OCI-LY1 (cell line): Measurements from ENCODE around the gene PKD2.
A peak's percentile ranks its signal among the peaks of the same experiment; 100 is the strongest.

Source experiments
- H2AFZ ChIP-seq: fragments of 200-600 bp; sonication (generic), shearing (Covaris generic); 2 replicates; pipeline ENCODE4 v1.6.0; 2014; ENCODE audit warnings: antibody characterized with exemption, mild to moderate bottlenecking, low read length
- H3F3A ChIP-seq: fragments of 200-600 bp; sonication (generic), shearing (Covaris generic); 2 replicates; pipeline ENCODE4 v1.6.0; 2014; ENCODE audit warnings: mild to moderate bottlenecking, antibody characterized with exemption, low read length, moderate library complexity; ENCODE audit not compliant: insufficient read depth
- H3K27ac ChIP-seq: fragments of 200-600 bp; sonication (generic); 2 replicates; pipeline ENCODE4 v1.5.1; 2014; ENCODE audit warnings: low read length, mixed run types, mild to moderate bottlenecking, low read depth; ENCODE audit not compliant: poor library complexity, severe bottlenecking
- H3K27me3 ChIP-seq: fragments of 200-600 bp; sonication (generic); 2 replicates; pipeline ENCODE4 v1.6.0; 2014; ENCODE audit warnings: antibody characterized with exemption, mild to moderate bottlenecking, low read length, moderate library complexity; ENCODE audit not compliant: insufficient read depth
- H3K36me3 ChIP-seq: fragments of 200-600 bp; sonication (generic); 2 replicates; pipeline ENCODE4 v1.6.1; 2014; ENCODE audit warnings: mild to moderate bottlenecking, antibody characterized with exemption, low read length, moderate library complexity, mixed read lengths; ENCODE audit not compliant: insufficient read depth
- H3K4me1 ChIP-seq: fragments of 200-600 bp; sonication (generic); 2 replicates; pipeline ENCODE4 v1.5.1; 2014; ENCODE audit warnings: mild to moderate bottlenecking, low read length, moderate library complexity; ENCODE audit not compliant: insufficient read depth, severe bottlenecking
- H3K4me2 ChIP-seq: fragments of 200-600 bp; sonication (generic), shearing (Covaris generic); 2 replicates; pipeline ENCODE4 v1.6.1; 2014; ENCODE audit warnings: low read length
- H3K4me3 ChIP-seq: fragments of 200-600 bp; sonication (generic); 2 replicates; pipeline ENCODE4 v1.5.1; 2014; ENCODE audit warnings: low read length, low read depth, mild to moderate bottlenecking, mixed read lengths; ENCODE audit not compliant: poor library complexity, severe bottlenecking
- H3K79me2 ChIP-seq: fragments of 200-600 bp; shearing (Covaris generic); 2 replicates; pipeline ENCODE4 v1.6.1; 2016; ENCODE audit warnings: mixed run types, low read length, mixed read lengths; ENCODE audit not compliant: insufficient read depth
- H3K9ac ChIP-seq: fragments of 200-600 bp; sonication (generic), shearing (Covaris generic); 2 replicates; pipeline ENCODE4 v1.6.1; 2014; ENCODE audit warnings: mild to moderate bottlenecking, low read length, mixed read lengths
- H3K9me2 ChIP-seq: fragments of 200-600 bp; sonication (generic), shearing (Covaris generic); 2 replicates; pipeline ENCODE4 v1.6.1; 2014; ENCODE audit warnings: low read depth, mild to moderate bottlenecking, low read length, mixed read lengths
- H3K9me3 ChIP-seq: fragments of 200-600 bp; shearing (Covaris generic); 2 replicates; pipeline ENCODE4 v1.6.1; 2014; ENCODE audit warnings: low read length, mixed read lengths
- H4K20me1 ChIP-seq: fragments of 200-600 bp; sonication (generic), shearing (Covaris generic); 2 replicates; pipeline ENCODE4 v1.6.0; 2016; ENCODE audit warnings: mild to moderate bottlenecking, low read length; ENCODE audit not compliant: insufficient read depth
- EZH2 ChIP-seq: fragments of 200-600 bp; sonication (generic), shearing (Covaris generic); IDR thresholded peaks from 2 replicates; pipeline ENCODE4 v1.8.0; 2017; ENCODE audit warnings: borderline replicate concordance, mixed run types, mild to moderate bottlenecking, antibody characterized with exemption, low read length, moderate library complexity, mixed read lengths
- TF ChIP-seq, protein P1 (sequence below): fragments of 200-600 bp; sonication (generic), shearing (Covaris generic); IDR thresholded peaks from 2 replicates; pipeline ENCODE4 v1.5.1; 2017; ENCODE audit warnings: mild to moderate bottlenecking, antibody characterized with exemption, low read length, moderate library complexity, mixed read lengths

The PKD2 gene

DNA sequence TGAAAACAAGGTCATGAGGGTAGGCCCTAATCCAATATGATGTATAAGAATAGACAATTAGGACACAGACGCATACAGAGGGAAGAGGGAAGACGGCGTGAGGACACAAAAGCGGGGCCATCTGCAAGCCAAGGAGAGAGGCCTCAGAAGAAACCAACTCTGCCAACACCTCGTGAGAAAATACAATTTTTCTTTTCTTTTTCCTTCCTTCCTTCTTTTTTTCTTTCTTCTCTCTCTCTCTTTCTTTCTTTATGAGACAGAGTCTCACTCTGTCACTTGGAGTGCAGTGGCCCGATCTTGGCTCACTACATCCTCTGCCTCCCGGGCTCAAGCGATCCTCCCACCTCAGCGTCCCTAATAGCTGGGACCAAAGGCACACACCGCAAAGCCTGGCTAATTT lies 1.5 kb upstream of the PKD2 start:
- H3K4me1 ChIP-seq = no peaks in the 10 kb centered on the region
- no peak for TF ChIP-seq EZH2
- TF ChIP-seq, protein P1, sequence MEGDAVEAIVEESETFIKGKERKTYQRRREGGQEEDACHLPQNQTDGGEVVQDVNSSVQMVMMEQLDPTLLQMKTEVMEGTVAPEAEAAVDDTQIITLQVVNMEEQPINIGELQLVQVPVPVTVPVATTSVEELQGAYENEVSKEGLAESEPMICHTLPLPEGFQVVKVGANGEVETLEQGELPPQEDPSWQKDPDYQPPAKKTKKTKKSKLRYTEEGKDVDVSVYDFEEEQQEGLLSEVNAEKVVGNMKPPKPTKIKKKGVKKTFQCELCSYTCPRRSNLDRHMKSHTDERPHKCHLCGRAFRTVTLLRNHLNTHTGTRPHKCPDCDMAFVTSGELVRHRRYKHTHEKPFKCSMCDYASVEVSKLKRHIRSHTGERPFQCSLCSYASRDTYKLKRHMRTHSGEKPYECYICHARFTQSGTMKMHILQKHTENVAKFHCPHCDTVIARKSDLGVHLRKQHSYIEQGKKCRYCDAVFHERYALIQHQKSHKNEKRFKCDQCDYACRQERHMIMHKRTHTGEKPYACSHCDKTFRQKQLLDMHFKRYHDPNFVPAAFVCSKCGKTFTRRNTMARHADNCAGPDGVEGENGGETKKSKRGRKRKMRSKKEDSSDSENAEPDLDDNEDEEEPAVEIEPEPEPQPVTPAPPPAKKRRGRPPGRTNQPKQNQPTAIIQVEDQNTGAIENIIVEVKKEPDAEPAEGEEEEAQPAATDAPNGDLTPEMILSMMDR = no peak
- H4K20me1 ChIP-seq = no peaks in the 10 kb centered on the region
- H3K79me2 ChIP-seq = no peaks in the 10 kb centered on the region
- no peaks in the 10 kb centered on the region for H3F3A ChIP-seq
- H3K27me3 ChIP-seq = no peaks in the 10 kb centered on the region
- H3K4me2 ChIP-seq = no peak overlapping the region
- H3K4me3 ChIP-seq = no peak overlapping the region
- H3K9ac ChIP-seq = no peak overlapping the region
- H3K9me3 ChIP-seq = no peaks in the 10 kb centered on the region
- H2AFZ ChIP-seq = no peak overlapping the region
- no peaks in the 10 kb centered on the region for H3K36me3 ChIP-seq
- H3K9me2 ChIP-seq = no peaks in the 10 kb centered on the region
- H3K27ac ChIP-seq = no peak overlapping the region

DNA sequence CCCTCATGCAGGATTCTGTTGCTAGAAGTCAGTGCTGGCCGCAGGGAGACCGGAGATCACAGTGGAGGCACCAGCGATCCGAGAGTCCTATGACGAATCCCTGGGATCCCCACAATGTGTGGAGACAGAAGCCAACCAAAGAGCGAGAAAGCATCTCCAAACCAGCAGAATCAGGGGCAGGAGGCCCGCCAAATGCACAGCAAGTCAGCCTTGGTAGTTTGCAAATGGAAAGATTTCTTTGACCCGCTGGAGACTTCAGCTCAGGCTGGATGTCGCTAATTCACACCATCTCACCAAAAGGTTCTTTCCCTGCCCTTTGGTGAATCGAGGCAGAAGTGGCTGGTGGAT lies 505 bp upstream of the PKD2 start:
- Histone ChIP-seq H3K9ac (no peak overlapping the region), H4K20me1 (no peaks in the 10 kb centered on the region), H3F3A (no peaks in the 10 kb centered on the region)

DNA sequence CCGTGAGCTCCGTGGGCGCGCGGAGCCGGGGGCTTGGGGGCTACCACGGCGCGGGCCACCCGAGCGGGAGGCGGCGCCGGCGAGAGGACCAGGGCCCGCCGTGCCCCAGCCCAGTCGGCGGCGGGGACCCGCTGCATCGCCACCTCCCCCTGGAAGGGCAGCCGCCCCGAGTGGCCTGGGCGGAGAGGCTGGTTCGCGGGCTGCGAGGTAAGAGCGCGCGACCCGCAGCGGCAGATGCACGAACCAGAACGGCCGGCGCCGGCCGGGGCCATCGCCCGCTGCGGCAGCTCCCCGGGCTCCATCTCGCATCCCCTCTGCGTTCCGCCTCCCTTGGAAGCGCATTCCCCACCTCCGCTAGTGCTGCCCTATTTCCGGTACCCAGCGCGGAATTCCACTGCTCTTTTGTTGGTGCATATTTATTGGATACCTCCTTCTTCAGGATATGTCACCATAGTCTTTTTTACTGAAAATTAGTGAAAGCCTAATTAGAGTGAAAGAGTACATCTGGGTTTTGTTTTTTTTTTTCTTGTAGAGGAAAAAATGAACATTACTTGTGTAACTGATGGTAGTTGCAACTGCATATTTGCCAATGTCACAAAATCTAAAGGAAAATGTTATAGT lies 797 bp downstream of the PKD2 start:
- no peak overlapping the region for H3K27ac ChIP-seq
- H3K9me3 ChIP-seq = no peaks in the 10 kb centered on the region
- TF ChIP-seq, protein P1 = no peak
- no peak for TF ChIP-seq EZH2
- H2AFZ ChIP-seq = no peak overlapping the region
- peak overlapping the region; percentile 29 for H3K4me2 ChIP-seq
- H3K9ac ChIP-seq = no peak overlapping the region
- H3K79me2 ChIP-seq = no peaks in the 10 kb centered on the region
- no peaks in the 10 kb centered on the region for H3K36me3 ChIP-seq
- peak overlapping the region; percentile 52 for H3K4me3 ChIP-seq
- no peaks in the 10 kb centered on the region for H3K4me1 ChIP-seq
- no peaks in the 10 kb centered on the region for H3K27me3 ChIP-seq
- no peaks in the 10 kb centered on the region for H4K20me1 ChIP-seq
- no peaks in the 10 kb centered on the region for H3K9me2 ChIP-seq
- no peaks in the 10 kb centered on the region for H3F3A ChIP-seq

More for the DNA sequence above, 505 bp upstream of the PKD2 start:
- H2AFZ ChIP-seq = no peak overlapping the region
- no peaks in the 10 kb centered on the region for H3K4me1 ChIP-seq
- H3K27ac ChIP-seq = no peak overlapping the region
- H3K4me2 ChIP-seq = peak overlapping the region; percentile 27; the same call in 1 of the 2 replicates
- no peaks in the 10 kb centered on the region for H3K9me3 ChIP-seq
- no peak overlapping the region for H3K4me3 ChIP-seq
- no peaks in the 10 kb centered on the region for H3K9me2 ChIP-seq
- no peaks in the 10 kb centered on the region for H3K79me2 ChIP-seq
- H3K36me3 ChIP-seq = no peaks in the 10 kb centered on the region
- H3K27me3 ChIP-seq = no peaks in the 10 kb centered on the region
- no peak for TF ChIP-seq EZH2
- TF ChIP-seq, protein P1 = no peak
